B cell (primary cell): ENCODE data around the gene PLXNB1. TPM values are rescaled to one million over a fixed set of nuclear protein-coding genes. Genes with fewer than 3 reads are reported as not detected.

Source experiments
- ATAC-seq: fragments of 200-7000 bp; cut with Tn5 transposase; one replicate; pipeline ENCODE4 v1.10.0; 2021; ENCODE audit warnings: low read depth, mild to moderate bottlenecking, moderate number of reproducible peaks, moderate library complexity
- CTCF ChIA-PET: fragments of 350-600 bp; sonication (Branson Sonifier 250); formaldehyde crosslinking; loops from one replicate; lab custom pipeline; 2021; ENCODE audit warnings: antibody characterized with exemption, inconsistent platforms; lab: Charles Lee
- POLR2A ChIA-PET: fragments of 350-600 bp; sonication (Branson Sonifier 250); formaldehyde crosslinking; loops from one replicate; lab custom pipeline; 2021; ENCODE audit warnings: antibody characterized with exemption; lab: Charles Lee
- DNase-seq: peaks from one replicate; pipeline ENCODE4 v3.0.0; 2013
- H2AFZ ChIP-seq: 2 replicates; pipeline ENCODE4 v1.6.1; 2012; ENCODE audit warnings: mild to moderate bottlenecking, low read depth, low read length; ENCODE audit not compliant: insufficient read depth, poor library complexity, severe bottlenecking
- H3K27ac ChIP-seq, 2 donors: 1 replicate in 1 of 2; 2 replicates in 1 of 2; pipeline ENCODE4 v1.5.1; 2012 to 2013; ENCODE audit warnings: low read length in 2 of 2, mild to moderate bottlenecking in 2 of 2, moderate library complexity in 1 of 2
- H3K27me3 ChIP-seq, 4 experiments: fragments of 200-600 bp in 1 of 4; sonication (generic) in 1 of 4; replicated peaks in 1 of 4; 1 replicate in 2 of 4; 2 replicates in 2 of 4; pipeline versions ENCODE4 v1.6.1 to v1.7.0; 2013 to 2016; ENCODE audit warnings: low read length in 3 of 4, mild to moderate bottlenecking in 2 of 4, mixed read lengths in 1 of 4, moderate library complexity in 1 of 4; ENCODE audit not compliant: insufficient read depth in 4 of 4, control insufficient read depth in 3 of 4; ENCODE audit errors: control extremely low read depth in 1 of 4
- H3K36me3 ChIP-seq, 2 experiments: replicated peaks in 1 of 2; 1 replicate in 1 of 2; 2 replicates in 1 of 2; pipeline versions ENCODE4 v1.6.1 to v1.7.1; 2013; ENCODE audit warnings: low read length in 1 of 2; ENCODE audit not compliant: insufficient read depth in 2 of 2, control insufficient read depth in 1 of 2; ENCODE audit errors: control extremely low read depth in 1 of 2, extremely low read depth in 1 of 2
- H3K4me1 ChIP-seq, 2 donors: fragments of 200-600 bp in 1 of 2; sonication (generic) in 1 of 2; 1 replicate in 1 of 2; 2 replicates in 1 of 2; pipeline versions ENCODE4 v1.5.1 to v1.6.1; 2013 to 2017; ENCODE audit warnings: low read length in 2 of 2; ENCODE audit not compliant: control insufficient read depth in 2 of 2, insufficient read depth in 2 of 2
- H3K4me2 ChIP-seq: replicated peaks from 2 replicates; pipeline ENCODE3; 2012; ENCODE audit warnings: mild to moderate bottlenecking, low read depth, low read length; ENCODE audit not compliant: poor library complexity, severe bottlenecking
- H3K4me3 ChIP-seq, 5 experiments: fragments of 200-600 bp in 1 of 5; sonication (generic) in 1 of 5; 1 replicate in 3 of 5; 2 replicates in 2 of 5; pipeline versions ENCODE4 v1.5.1 to v1.7.0; 2011 to 2016; ENCODE audit warnings: low read length in 4 of 5, mild to moderate bottlenecking in 4 of 5, low read depth in 2 of 5, control low read depth in 1 of 5, moderate library complexity in 1 of 5; ENCODE audit not compliant: insufficient read depth in 1 of 5; ENCODE audit errors: control extremely low read depth in 1 of 5, extremely low read depth in 1 of 5
- H3K79me2 ChIP-seq: fragments of 200-600 bp; sonication (generic); one replicate; pipeline ENCODE4 v1.6.0; 2016; ENCODE audit warnings: low read length; ENCODE audit not compliant: control insufficient read depth, insufficient read depth
- H3K9ac ChIP-seq: fragments of 200-600 bp; sonication (generic); 2 replicates; pipeline ENCODE4 v1.6.1; 2017; ENCODE audit warnings: mild to moderate bottlenecking, low read length, moderate library complexity
- H3K9me3 ChIP-seq, 3 donors: one replicate each; pipeline versions ENCODE4 v1.6.1 to v1.7.1; 2013; ENCODE audit warnings: low read length in 2 of 3; ENCODE audit not compliant: control insufficient read depth in 2 of 3, insufficient read depth in 1 of 3; ENCODE audit errors: control extremely low read depth in 1 of 3
- H4K20me1 ChIP-seq: 2 replicates; pipeline ENCODE4 v1.6.0; 2012; ENCODE audit warnings: mild to moderate bottlenecking, low read length; ENCODE audit not compliant: insufficient read depth, control insufficient read depth, poor library complexity, severe bottlenecking
- H3K27ac Mint-ChIP-seq: one replicate; pipeline ENCODE4 v1.8.0; 2021; ENCODE audit warnings: mixed read lengths
- H3K27me3 Mint-ChIP-seq: one replicate; pipeline ENCODE4 v1.8.0; 2021; ENCODE audit warnings: mixed read lengths
- H3K4me1 Mint-ChIP-seq: one replicate; pipeline ENCODE4 v1.8.0; 2021; ENCODE audit warnings: mixed read lengths
- H3K4me3 Mint-ChIP-seq: one replicate; pipeline ENCODE4 v1.8.0; 2021; ENCODE audit warnings: mixed read lengths
- H3K9me3 Mint-ChIP-seq: one replicate; pipeline ENCODE4 v1.8.0; 2022; ENCODE audit warnings: mixed read lengths; ENCODE audit not compliant: insufficient read depth
- CTCF ChIP-seq: fragments of 200-600 bp; IDR thresholded peaks from one replicate; pipeline ENCODE4 v1.8.0; 2022; ENCODE audit warnings: antibody characterized with exemption, mild to moderate bottlenecking
- EZH2 ChIP-seq: IDR thresholded peaks from 2 replicates; pipeline ENCODE4 v1.6.1; 2012; ENCODE audit warnings: borderline replicate concordance, low read depth, mild to moderate bottlenecking, moderate library complexity, low read length; ENCODE audit not compliant: insufficient read depth, poor library complexity, severe bottlenecking
- WGBS: methylation state at CpG from one replicate; pipeline ENCODE4 v1.1.5; 2013; ENCODE audit warnings: missing lambda C conversion rate; ENCODE audit not compliant: insufficient coverage; 5-methylcytosine and 5-hydroxymethylcytosine counted together
- intact Hi-C: fragments of 100-400 bp; cut with micrococcal nuclease; formaldehyde crosslinking; loops from one replicate; pipeline ENCODE4 v1.10.0; 2022
- polyA plus RNA-seq: library from polyadenylated mRNA; depleted of rRNA; stranded (reverse); fragments of >200 nt; gene quantifications from 2 replicates; pipeline ENCODE4 v1.2.3, GENCODE V29; 2012
- total RNA-seq, 2 donors: library from RNA; stranded (reverse); fragments of 120-200 nt in 1 of 2; gene quantifications; 1 replicate in 1 of 2; 2 replicates in 1 of 2; pipeline versions ENCODE4 v1.2.3 to v1.2.4, GENCODE V29; 2013 to 2022

PLXNB1 gene
- total and polyA plus RNA-seq, 2 donors (not counting 1 experiment from before 2014, with no cell fraction given): 0.95 to 5.0 TPM

- Mint-ChIP-seq H3K27me3 (peaks cover 18% of the 10 kb centered on the region), H3K4me1 (no peaks in the 10 kb centered on the region), H3K27ac (no peak overlapping the region), H3K9me3 (peaks cover 11% of the 10 kb centered on the region), H3K4me3 (no peak overlapping the region)
- Histone ChIP-seq H3K27ac (no peak overlapping the region), H3K4me3 (no peak overlapping the region), H3K4me2 (no peak overlapping the region), H3K79me2 (no peaks in the 10 kb centered on the region), H3K4me1 (no peaks in the 10 kb centered on the region), H3K9ac (no peak overlapping the region), H3K9me3 (peaks cover 0 to 22% (median 14%) of the 10 kb centered on the region in 3 donors), H2AFZ (no peak overlapping the region), H3K36me3 (no peaks in the 10 kb centered on the region), H3K27me3 (peaks cover 0 to 15% (median 6%) of the 10 kb centered on the region in 4 experiments), H4K20me1 (no peaks in the 10 kb centered on the region)
- intact Hi-C loops: loop anchor here (10.0 kb wide), 1 partner anchor 77 kb away; no protein-coding TSS in a partner anchor
- TF ChIP-seq EZH2 (no peak), CTCF (no peak)
- CTCF ChIA-PET: no interaction called here
- no peak for ATAC-seq
- POLR2A ChIA-PET: no interaction called here
- no peak for DNase-seq
Observed at GRCh38 chr3:48361928-48362327, 68.0 kb downstream of the PLXNB1 start.

- WGBS: 100% methylated on average over 1 of the region's 1 CpG
- intact Hi-C loops: no loop called here
- Mint-ChIP-seq H3K4me3 (no peak overlapping the region), H3K4me1 (no peaks in the 10 kb centered on the region), H3K27ac (no peak overlapping the region), H3K27me3 (peaks cover 55% of the 10 kb centered on the region), H3K9me3 (peaks cover 5% of the 10 kb centered on the region)
- Histone ChIP-seq H3K27ac (no peak overlapping the region), H3K36me3 (no peaks in the 10 kb centered on the region), H3K4me1 (no peaks in the 10 kb centered on the region), H3K4me2 (no peak overlapping the region), H3K9ac (no peak overlapping the region), H3K9me3 (peaks cover 0 to 17% (median 12%) of the 10 kb centered on the region in 3 donors), H4K20me1 (no peaks in the 10 kb centered on the region), H3K4me3 (no peak overlapping the region), H3K27me3 (peaks cover 0 to 33% (median 13%) of the 10 kb centered on the region in 4 experiments), H3K79me2 (no peaks in the 10 kb centered on the region), H2AFZ (no peak overlapping the region)
- ATAC-seq: no peak
- no peak for TF ChIP-seq CTCF
- no peak for TF ChIP-seq EZH2
- ChIA-PET POLR2A (no interaction called here), CTCF (no interaction called here)
- DNase-seq: no peak
Observed at GRCh38 chr3:48356419-48356818, 73.5 kb downstream of the PLXNB1 start.
